ENCODE data around the gene ADGRB3.
A peak's percentile ranks its signal among the peaks of the same experiment; 100 is the strongest.

Gene ADGRB3

GRCh38 chr6:68633281-68633971 lies 1.7 kb upstream of the ADGRB3 start:
- TF ChIP-seq CTCF (IDR thresholded peaks at IDR 0.05; ENCODE audit: low read depth, low read length) = no peak
- no peak for DNase-seq (ENCODE audit: low read depth in 2 of 2)
- H3K4me3 ChIP-seq (replicated peaks in 1 of 2; ENCODE audit: low read depth in 2 of 2, low read length in 2 of 2) = no peak overlapping the region

- DNase-seq (ENCODE audit: low read depth in 2 of 2) = no peak
- TF ChIP-seq CTCF (IDR thresholded peaks at IDR 0.05; ENCODE audit: low read depth, low read length) = no peak
- H3K4me3 ChIP-seq (replicated peaks in 1 of 2; ENCODE audit: low read depth in 2 of 2, low read length in 2 of 2) = peak overlapping the region; percentile 66 to 70
These were observed 933 bp upstream of the ADGRB3 start for GRCh38 chr6:68633972-68634725.

- no peak for DNase-seq (ENCODE audit: low read depth in 2 of 2)
- no peak for TF ChIP-seq CTCF (IDR thresholded peaks at IDR 0.05; ENCODE audit: low read depth, low read length)
- H3K4me3 ChIP-seq (replicated peaks in 1 of 2; ENCODE audit: low read depth in 2 of 2, low read length in 2 of 2) = peak overlapping the region; percentile 64 to 66
These were observed 277 bp downstream of the ADGRB3 start for GRCh38 chr6:68635412-68635705.

GRCh38 chr6:68635706-68636513 lies 828 bp downstream of the ADGRB3 start:
- peak; percentile 29 to 42 for DNase-seq (ENCODE audit: low read depth in 2 of 2)
- peak overlapping the region; percentile 64 to 66 for H3K4me3 ChIP-seq (replicated peaks in 1 of 2; ENCODE audit: low read depth in 2 of 2, low read length in 2 of 2)
- TF ChIP-seq CTCF (IDR thresholded peaks at IDR 0.05; ENCODE audit: low read depth, low read length) = no peak

- no peak for TF ChIP-seq CTCF (IDR thresholded peaks at IDR 0.05; ENCODE audit: low read depth, low read length)
- no peak for DNase-seq (ENCODE audit: low read depth in 2 of 2)
- H3K4me3 ChIP-seq (replicated peaks in 1 of 2; ENCODE audit: low read depth in 2 of 2, low read length in 2 of 2) = peak overlapping the region in 1 of 2 donors; percentile 64
These were observed 1.6 kb downstream of the ADGRB3 start for GRCh38 chr6:68636666-68637065.

GRCh38 chr6:68637071-68637470 lies 2.0 kb downstream of the ADGRB3 start:
- DNase-seq (ENCODE audit: low read depth in 2 of 2) = no peak
- TF ChIP-seq CTCF (IDR thresholded peaks at IDR 0.05; ENCODE audit: low read depth, low read length) = no peak
- H3K4me3 ChIP-seq (replicated peaks in 1 of 2; ENCODE audit: low read depth in 2 of 2, low read length in 2 of 2) = no peak overlapping the region
